ENCODE results near the gene RMND1.

DNA sequence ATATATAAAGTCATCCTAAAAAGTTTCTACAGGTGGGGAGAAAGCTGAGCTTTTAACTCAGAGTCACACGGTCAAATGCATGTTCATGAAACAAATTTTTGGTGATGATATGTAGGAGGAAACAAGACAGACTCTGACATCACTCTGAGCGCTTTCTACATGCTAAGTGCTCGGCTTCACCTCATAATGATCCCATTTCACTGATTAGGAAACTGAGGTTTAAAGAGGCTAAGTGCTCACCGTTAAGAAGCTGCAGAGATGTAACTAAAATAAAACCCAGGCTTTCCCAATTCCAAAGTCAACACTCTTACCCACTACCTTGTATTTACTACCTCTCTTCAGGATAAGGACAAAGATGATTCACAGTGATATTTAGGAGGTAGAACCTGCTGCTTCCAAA, 4.7 kb downstream of the RMND1 start:
- TF ChIP-seq POLR2A (IDR thresholded peaks at IDR 0.05) = no peak
- TF ChIP-seq, protein P1, sequence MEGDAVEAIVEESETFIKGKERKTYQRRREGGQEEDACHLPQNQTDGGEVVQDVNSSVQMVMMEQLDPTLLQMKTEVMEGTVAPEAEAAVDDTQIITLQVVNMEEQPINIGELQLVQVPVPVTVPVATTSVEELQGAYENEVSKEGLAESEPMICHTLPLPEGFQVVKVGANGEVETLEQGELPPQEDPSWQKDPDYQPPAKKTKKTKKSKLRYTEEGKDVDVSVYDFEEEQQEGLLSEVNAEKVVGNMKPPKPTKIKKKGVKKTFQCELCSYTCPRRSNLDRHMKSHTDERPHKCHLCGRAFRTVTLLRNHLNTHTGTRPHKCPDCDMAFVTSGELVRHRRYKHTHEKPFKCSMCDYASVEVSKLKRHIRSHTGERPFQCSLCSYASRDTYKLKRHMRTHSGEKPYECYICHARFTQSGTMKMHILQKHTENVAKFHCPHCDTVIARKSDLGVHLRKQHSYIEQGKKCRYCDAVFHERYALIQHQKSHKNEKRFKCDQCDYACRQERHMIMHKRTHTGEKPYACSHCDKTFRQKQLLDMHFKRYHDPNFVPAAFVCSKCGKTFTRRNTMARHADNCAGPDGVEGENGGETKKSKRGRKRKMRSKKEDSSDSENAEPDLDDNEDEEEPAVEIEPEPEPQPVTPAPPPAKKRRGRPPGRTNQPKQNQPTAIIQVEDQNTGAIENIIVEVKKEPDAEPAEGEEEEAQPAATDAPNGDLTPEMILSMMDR (IDR thresholded peaks at IDR 0.05) = no peak
